Stimulated activated CD8-positive, alpha-beta memory T cell treated with anti-CD3 and anti-CD28 coated beads, Interleukin-2, amount 100 ng/mL, for 1 hour (primary cell): ENCODE results near the gene PIGB.
"Not testable (repeated sequence)": the region's sequence is repeated elsewhere in the genome, so short reads cannot be mapped to it uniquely, and the experiment has no call there.

Source experiments
- DNase-seq, 2 donors: peaks; one replicate each; pipeline ENCODE4 v3.0.0-alpha.2; 2020; ENCODE audit warnings: low read depth in 2 of 2

PIGB gene

DNA sequence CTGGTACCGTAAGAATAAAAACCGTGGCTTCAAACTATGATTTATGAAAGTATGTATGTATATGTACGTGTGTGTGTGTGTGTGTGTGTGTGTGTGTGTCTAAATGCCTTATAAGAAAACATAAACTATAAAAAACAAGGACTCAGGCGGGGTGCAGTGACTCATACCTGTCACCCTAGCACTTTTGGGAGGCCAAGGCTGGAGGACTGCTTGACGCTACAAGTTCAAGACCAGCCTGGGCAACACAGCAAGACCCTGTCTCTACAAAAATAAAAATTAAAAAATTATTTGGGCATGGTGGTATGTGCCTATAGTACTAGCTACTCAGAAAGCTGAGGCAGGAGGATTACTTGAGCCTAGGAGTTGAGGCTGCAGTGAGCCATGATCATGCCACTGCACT lies 60.1 kb downstream of the PIGB start:
- no peak for DNase-seq

DNA sequence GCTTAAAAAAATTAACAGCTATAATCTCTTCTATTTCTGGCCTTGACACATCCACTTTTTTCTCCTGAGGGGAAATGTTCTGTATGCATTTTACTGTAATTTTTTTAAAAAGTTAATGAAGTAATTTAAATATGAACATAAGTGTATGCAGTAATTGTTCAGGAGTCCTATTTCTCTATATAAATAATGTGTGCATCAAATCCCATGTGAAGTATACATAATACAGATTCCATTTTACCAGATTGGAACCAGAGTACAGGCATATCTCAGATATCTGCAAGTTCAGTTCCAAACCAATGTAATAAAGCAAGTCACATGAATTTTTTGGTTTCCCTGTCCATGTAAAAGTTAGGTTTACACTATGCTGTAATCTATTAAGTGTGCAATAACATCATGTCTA lies 62.6 kb downstream of the PIGB start:
- DNase-seq = no peak

DNA sequence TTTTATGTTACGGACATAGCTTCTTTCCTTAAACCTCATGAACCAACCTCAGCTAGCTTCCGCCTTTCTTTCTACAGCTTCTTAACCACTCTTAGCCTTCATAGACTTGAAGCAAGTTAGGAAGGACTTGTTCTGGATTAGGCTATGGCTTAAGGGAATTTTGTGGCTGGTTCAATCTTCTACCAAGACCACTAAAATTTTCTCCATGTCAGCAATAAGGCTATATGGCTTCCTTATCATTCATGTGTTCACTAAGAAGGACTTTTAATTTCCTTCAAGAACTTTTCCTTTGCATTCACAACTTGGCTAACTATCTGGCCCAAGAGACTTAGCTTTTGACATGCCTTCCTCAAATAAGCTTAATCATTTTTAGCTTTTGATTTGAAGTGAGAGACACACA lies 64.7 kb downstream of the PIGB start:
- DNase-seq = no peak

DNA sequence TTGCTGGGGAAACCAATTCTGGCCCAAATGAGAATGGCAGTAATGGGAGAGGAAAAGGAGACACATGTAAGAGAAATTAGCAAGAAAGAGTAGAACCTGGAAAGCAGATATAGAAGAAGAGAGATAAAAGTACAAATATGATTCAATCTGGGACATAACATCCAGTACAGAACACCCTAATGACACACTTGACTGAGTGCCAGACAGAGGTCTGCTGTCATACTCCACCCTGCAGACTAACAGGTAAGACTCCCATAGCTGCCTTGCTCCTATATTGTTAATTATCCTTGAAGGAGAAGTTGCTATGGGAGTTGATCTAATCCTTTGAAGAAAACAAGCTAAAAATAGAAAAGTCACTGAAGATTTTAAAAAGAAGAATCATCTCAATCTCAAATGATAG lies 68.0 kb downstream of the PIGB start:
- no peak for DNase-seq

DNA sequence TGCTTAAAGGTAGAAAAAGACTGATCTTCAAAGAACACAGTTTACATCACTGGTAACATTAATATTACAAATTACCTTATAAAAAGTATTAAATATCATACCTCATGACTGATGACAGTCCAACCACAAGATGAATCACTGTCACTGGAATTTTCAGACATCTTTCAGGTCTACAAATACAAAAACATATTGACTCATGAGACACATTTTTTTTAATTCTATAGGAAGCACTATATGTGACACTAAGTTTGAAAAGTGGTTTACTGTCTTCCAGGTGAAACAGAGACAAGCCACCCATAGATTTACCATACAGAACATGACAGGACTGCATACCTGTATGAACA lies 70.2 kb downstream of the PIGB start:
- no peak for DNase-seq

DNA sequence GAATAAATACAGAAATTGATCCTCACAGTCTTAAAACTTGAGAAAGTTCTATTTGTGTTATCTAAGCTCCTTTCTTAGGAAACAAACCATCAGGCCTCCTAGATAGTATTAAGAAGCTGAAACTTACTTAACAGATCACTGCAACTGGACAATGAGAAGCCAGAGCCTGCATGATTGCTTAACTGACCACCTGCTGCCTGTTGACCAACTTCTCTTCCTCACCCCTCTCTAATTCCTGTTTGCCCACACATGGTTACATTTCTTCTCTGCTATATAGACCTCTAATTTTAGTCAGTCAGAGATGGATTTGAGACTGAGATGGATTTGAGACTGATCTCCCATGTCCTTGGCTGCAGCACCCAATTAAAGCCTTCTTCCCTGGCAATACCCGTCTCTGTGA lies 75.7 kb downstream of the PIGB start:
- DNase-seq = no peak

DNA sequence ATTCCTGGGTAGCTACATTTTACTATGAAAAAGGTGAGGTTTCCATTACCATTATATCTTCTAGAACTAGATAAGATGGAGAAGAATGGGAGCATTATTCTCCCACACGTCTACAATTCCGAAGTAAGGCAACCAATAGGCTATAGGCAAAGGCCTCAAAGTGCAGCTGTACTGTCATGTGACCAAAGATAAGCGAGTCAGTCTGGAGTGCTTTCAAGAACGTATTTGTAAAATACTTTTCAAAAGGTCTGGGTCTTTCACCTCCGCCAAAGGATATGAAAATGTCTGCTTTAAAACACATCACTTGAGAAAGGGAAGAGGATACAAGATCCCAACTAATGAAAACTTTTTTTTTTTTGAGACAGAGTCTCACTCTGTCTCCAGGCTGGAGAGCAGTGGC lies 79.2 kb downstream of the PIGB start:
- DNase-seq = no peak

DNA sequence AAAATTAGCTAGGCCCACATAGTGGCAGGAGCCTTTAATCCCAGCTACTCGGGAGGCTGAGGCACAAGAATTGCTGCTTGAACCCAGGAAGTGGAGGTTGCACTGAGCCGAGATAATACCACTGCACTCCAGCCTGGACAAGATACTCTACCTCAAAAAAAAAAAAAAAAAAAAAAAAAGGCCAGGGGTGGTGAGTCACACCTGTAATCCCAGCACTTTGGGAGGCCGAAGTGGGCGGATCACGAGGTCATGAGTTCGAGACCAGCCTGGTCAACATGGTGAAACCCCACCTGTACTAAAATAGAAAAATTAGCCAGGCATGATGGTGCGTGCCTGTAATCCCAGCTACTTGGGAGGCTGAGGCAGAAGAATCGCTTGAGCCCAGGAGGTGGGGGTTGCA lies 81.0 kb downstream of the PIGB start:
- DNase-seq = not testable (repeated sequence)

DNA sequence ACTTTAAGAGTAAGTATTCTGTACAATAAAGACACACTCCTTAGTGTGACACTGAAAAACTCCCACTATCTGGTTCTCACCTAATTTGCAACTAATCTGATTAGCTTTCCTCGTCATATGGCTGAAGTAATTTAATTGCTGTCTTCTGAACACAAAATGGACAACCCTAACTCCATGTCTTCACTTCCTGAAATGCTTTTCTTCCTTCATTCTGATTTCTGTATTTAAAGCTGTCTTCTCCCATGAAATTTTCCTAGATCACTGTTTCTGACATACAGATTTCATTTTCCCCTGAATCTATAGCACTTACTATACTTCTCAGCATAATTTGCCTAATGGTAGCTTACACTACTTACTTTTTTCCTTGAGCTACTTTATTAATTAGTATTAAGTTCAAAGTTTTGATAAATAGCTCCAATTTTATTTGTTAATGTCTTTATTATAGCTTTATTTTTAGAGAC lies 82.8 kb downstream of the PIGB start:
- DNase-seq = no peak

DNA sequence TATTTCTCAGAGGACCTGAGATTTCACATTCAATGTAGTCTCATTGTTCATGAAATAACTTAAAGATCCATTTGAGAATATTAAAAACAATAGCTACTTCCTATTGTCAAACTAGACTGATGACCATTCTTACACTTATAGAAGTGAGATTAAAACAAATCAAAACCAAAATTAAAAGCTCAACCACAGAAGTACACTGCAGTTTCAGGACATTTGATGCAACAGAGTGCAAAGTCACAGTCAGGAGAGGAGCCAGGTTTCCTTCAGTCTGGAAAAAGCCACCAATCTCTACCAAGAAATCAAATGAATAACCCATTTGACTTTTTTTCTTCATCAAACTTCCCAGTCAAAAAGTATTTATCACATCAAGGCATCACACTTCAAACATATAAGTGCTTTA lies 83.7 kb downstream of the PIGB start:
- DNase-seq = no peak

DNA sequence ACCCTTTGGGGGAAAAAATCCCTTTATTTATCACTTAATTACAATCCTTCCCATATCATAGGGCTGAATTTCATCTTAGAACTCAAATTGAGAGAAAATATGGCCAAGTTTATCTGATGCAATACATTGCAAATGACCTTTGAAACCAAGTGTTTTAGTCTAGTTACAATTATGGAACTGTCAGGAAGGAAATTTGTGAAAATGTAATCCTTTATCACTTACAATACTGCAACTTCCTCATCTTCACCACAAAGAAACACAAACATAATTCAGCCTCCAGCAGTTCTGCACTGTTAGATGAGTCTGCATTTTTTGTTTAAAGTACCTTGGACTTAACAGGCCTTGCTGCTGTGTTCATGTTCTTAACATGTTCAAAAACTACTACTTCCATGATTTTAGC lies 84.5 kb downstream of the PIGB start:
- DNase-seq = no peak
